Endodermal cell (in vitro differentiated cells): ENCODE data around the gene PNPLA6. TPM values are rescaled to one million over a fixed set of nuclear protein-coding genes. Genes with fewer than 3 reads are reported as not detected.

Experiments
- DNase-seq: peaks from one replicate; pipeline ENCODE4 v3.0.0-alpha.2; 2017
- H3K27ac ChIP-seq: 2 replicates; pipeline ENCODE4 v1.5.1; 2013; ENCODE audit warnings: mild to moderate bottlenecking, low read depth, low read length, moderate library complexity
- H3K27me3 ChIP-seq: 2 replicates; pipeline ENCODE4 v1.6.1; 2013; ENCODE audit warnings: mild to moderate bottlenecking, low read length, moderate library complexity; ENCODE audit not compliant: insufficient read depth, control insufficient read depth, poor library complexity, severe bottlenecking
- H3K36me3 ChIP-seq: 2 replicates; pipeline ENCODE4 v1.7.0; 2013; ENCODE audit warnings: mild to moderate bottlenecking, low read length, moderate library complexity; ENCODE audit not compliant: control insufficient read depth, insufficient read depth
- H3K4me1 ChIP-seq: one replicate; pipeline ENCODE4 v1.7.0; 2013; ENCODE audit warnings: low read length; ENCODE audit not compliant: control insufficient read depth, insufficient read depth
- H3K4me3 ChIP-seq: 2 replicates; pipeline ENCODE4 v1.5.1; 2013; ENCODE audit warnings: mild to moderate bottlenecking, low read length, moderate library complexity
- H3K9ac ChIP-seq: 2 replicates; pipeline ENCODE4 v1.6.1; 2013; ENCODE audit warnings: mild to moderate bottlenecking, low read length, moderate library complexity; ENCODE audit not compliant: poor library complexity, severe bottlenecking; ENCODE audit errors: extremely low read depth
- H3K9me3 ChIP-seq: 2 replicates; pipeline ENCODE4 v1.6.1; 2013; ENCODE audit warnings: mild to moderate bottlenecking, low read length, moderate library complexity; ENCODE audit not compliant: control insufficient read depth
- H3K27ac Mint-ChIP-seq: 2 replicates; pipeline ENCODE4 v1.8.0; 2020; ENCODE audit warnings: mixed read lengths
- H3K27me3 Mint-ChIP-seq: 2 replicates; pipeline ENCODE4 v1.8.0; 2021; ENCODE audit warnings: mild to moderate bottlenecking, mixed read lengths; ENCODE audit not compliant: insufficient read depth
- H3K36me3 Mint-ChIP-seq: 2 replicates; pipeline ENCODE4 v1.8.0; 2020; ENCODE audit warnings: low read depth, mixed read lengths
- H3K4me1 Mint-ChIP-seq: 2 replicates; pipeline ENCODE4 v1.8.0; 2020; ENCODE audit warnings: mixed read lengths
- H3K4me3 Mint-ChIP-seq: 2 replicates; pipeline ENCODE4 v1.8.0; 2020; ENCODE audit warnings: mild to moderate bottlenecking, moderate library complexity, mixed read lengths
- H3K9me3 Mint-ChIP-seq: 2 replicates; pipeline ENCODE4 v1.8.0; 2020; ENCODE audit warnings: mild to moderate bottlenecking, mixed read lengths
- WGBS, 2 experiments: methylation state at CpG; one replicate each; pipeline versions ENCODE4 v1.1.5 to v1.1.7; 2013; ENCODE audit warnings: missing lambda C conversion rate in 2 of 2, mixed read lengths in 1 of 2; ENCODE audit not compliant: insufficient coverage in 1 of 2, insufficient read length in 1 of 2; 5-methylcytosine and 5-hydroxymethylcytosine counted together
- total RNA-seq, 2 donors: library from RNA; stranded (reverse); fragmentation: NEBNext Ultra II Directional in 1 of 2; extraction: Animal tissue kit (Norgen Biotek cat#: 25700) in 1 of 2; gene quantifications; 2 replicates in 1 of 2; 3 replicates in 1 of 2; pipeline ENCODE4 v1.2.1, GENCODE V29; 2021
- TF ChIP-seq, protein P1 (sequence below): fragments of 200-600 bp; sonication (generic); conservative IDR thresholded peaks from 2 replicates; pipeline ENCODE4 v1.5.0; 2021; ENCODE audit warnings: antibody characterized with exemption, mild to moderate bottlenecking

PNPLA6 gene
- total RNA-seq, 2 donors from 2014 or later = 86.1 to 124 TPM

DNA sequence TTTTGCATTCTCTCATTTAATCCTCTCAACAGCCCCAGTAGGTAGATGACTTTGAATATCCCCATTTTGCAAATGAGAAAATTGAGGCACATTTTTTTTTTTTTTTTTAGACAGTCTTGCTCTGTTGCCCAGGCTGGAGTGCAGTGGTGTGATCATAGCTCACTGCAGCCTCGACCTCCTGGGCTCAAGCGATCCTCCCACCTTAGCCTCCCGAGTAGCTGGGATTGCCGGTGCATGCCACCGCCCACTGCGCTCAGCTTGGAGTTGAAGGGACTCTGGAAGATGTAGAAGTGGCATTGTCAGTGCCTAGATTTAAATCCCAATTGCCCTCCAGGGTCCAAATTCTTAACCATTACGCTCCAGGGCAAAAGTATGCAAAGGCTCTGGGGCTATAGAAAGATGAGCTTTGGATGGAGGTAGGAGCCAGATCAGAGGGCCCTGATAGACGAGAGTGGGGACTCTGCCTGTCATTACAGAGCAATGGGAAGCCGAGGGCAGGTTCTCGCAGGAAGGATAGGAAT, 13.9 kb upstream of the PNPLA6 start:
- WGBS, 2 experiments = 55 to 59% methylated on average over 9 to 10 of the region's 10 CpGs
- peak overlapping the region; percentile 14 for H3K27ac Mint-ChIP-seq
- TF ChIP-seq, protein P1, sequence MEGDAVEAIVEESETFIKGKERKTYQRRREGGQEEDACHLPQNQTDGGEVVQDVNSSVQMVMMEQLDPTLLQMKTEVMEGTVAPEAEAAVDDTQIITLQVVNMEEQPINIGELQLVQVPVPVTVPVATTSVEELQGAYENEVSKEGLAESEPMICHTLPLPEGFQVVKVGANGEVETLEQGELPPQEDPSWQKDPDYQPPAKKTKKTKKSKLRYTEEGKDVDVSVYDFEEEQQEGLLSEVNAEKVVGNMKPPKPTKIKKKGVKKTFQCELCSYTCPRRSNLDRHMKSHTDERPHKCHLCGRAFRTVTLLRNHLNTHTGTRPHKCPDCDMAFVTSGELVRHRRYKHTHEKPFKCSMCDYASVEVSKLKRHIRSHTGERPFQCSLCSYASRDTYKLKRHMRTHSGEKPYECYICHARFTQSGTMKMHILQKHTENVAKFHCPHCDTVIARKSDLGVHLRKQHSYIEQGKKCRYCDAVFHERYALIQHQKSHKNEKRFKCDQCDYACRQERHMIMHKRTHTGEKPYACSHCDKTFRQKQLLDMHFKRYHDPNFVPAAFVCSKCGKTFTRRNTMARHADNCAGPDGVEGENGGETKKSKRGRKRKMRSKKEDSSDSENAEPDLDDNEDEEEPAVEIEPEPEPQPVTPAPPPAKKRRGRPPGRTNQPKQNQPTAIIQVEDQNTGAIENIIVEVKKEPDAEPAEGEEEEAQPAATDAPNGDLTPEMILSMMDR = no peak

DNA sequence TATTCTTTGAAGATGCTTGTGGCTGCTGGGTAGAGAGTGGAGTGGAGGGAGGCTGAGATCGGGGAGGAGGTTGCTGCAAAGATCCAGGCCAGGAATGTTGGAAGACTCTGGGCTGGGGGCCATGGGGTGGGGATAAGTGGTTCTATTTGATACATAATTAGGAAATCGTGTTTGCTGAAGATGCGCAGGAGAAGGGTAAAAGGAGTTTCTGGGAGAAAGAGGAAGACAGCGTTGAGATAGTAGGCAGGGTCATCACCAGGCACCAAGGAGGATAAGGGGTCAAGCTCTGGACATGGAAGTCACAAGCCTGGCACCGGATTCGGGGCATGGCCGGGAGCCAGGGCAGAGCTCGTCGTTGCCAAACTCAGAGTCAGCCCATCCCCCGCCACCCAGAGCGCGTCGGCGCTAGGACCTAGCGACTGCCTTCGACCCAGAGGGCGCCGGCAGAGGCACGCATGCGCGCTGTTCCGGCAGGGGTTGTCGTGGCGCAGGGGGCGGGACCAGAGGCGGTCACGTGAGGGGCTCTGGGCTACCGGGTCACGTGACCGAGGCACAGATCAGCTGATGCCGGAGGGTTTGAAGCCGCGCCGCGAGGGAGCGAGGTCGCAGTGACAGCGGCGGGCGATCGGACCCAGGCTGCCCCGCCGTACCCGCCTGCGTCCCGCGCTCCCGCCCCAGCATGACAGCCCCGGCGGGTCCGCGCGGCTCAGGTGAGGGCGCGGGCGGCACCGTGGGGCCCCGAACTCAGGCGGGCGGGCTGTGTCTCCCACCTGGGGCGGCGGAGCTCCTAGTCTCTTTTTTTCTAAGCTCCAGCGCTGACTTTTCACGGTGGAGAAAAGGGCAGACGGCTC, 13.2 kb upstream of the PNPLA6 start, which contains the start of gene MCOLN1:
Gene MCOLN1, plus strand, starts transcription at position 553 of the 851 bp plus-strand sequence. Its CDS starts 127 bp downstream, at position 680.
- WGBS, 2 experiments = 1 to 3% methylated on average over 37 to 65 of the region's 65 CpGs
- Mint-ChIP-seq H3K4me3 (peak within 1 kb of the TSS; percentile 68), H3K27ac (peak within 1 kb of the TSS; percentile 14), H3K4me1 (peaks cover 7% of the 10 kb centered on the region), H3K9me3 (no peaks in the 10 kb centered on the region), H3K36me3 (peaks cover 22% of the 10 kb centered on the region), H3K27me3 (no peaks in the 10 kb centered on the region)
- H3K36me3 ChIP-seq = peaks cover 4% of the 10 kb centered on the region
- H3K27ac ChIP-seq = no peak within 1 kb of the TSS
- peak; percentile 99 for DNase-seq
- H3K4me1 ChIP-seq = peaks cover 7% of the 10 kb centered on the region
- H3K9me3 ChIP-seq = no peaks in the 10 kb centered on the region
- H3K27me3 ChIP-seq = no peaks in the 10 kb centered on the region
- peak within 1 kb of the TSS; percentile 94 for H3K4me3 ChIP-seq
- TF ChIP-seq, protein P1 = no peak
- H3K9ac ChIP-seq = peak within 1 kb of the TSS; percentile 64

More for the DNA sequence above, 13.9 kb upstream of the PNPLA6 start:
- H3K4me3 ChIP-seq = peak overlapping the region; percentile 94
- Mint-ChIP-seq H3K4me1 (peaks cover 12% of the 10 kb centered on the region), H3K36me3 (peaks cover 20% of the 10 kb centered on the region), H3K4me3 (peak overlapping the region; percentile 68), H3K9me3 (no peaks in the 10 kb centered on the region), H3K27me3 (no peaks in the 10 kb centered on the region)
- DNase-seq = no peak
- H3K9ac ChIP-seq = peak overlapping the region; percentile 45
- H3K4me1 ChIP-seq = peaks cover 7% of the 10 kb centered on the region
- H3K36me3 ChIP-seq = peaks cover 4% of the 10 kb centered on the region
- H3K27ac ChIP-seq = no peak overlapping the region
- no peaks in the 10 kb centered on the region for H3K27me3 ChIP-seq
- no peaks in the 10 kb centered on the region for H3K9me3 ChIP-seq

DNA sequence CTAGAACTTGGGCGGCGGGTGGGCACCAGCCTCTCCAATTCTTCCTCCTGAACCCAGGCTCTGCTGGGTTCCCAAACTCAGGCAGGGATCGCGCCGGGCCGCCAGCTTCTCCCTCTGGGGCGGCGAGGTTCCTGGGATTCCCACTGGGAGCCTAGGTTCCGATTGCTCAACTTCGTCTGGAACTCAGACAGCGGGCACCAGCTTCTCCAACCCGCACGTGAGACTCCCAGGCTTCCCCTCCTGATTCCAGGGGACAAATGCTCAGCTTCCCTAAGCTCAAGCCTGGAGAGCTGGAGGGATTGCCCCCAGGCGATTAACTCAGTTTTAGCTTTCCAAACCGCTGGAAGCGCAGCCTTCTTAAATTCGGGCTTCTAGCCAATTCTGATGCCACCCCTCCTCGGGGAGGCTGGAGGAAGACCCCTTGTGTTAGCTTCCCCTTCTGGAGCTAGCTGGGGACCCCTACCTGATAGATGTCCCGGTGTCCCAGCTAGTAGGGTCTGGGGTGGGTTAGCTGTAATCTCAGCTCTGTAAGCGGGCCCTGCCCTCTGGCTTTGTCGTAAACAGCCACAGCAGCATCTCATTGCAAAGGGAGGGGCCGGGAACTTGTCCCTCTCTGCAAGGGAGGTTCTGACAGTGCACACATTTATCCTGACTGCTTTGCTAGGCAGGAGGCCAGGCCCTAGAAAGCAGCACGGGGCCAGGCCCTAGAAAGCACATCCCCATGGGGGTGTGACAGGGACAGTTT, 12.4 kb upstream of the PNPLA6 start:
- no peaks in the 10 kb centered on the region for H3K9me3 Mint-ChIP-seq
- Histone ChIP-seq H3K27me3 (no peaks in the 10 kb centered on the region), H3K9me3 (no peaks in the 10 kb centered on the region), H3K4me3 (peak overlapping the region; percentile 94), H3K4me1 (peaks cover 7% of the 10 kb centered on the region), H3K9ac (peak overlapping the region; percentile 64), H3K27ac (no peak overlapping the region), H3K36me3 (peaks cover 4% of the 10 kb centered on the region)
- H3K4me1 Mint-ChIP-seq = peaks cover 5% of the 10 kb centered on the region
- WGBS, 2 experiments = 17 to 18% methylated on average over 20 to 23 of the region's 23 CpGs
- DNase-seq = no peak
- H3K27me3 Mint-ChIP-seq = no peaks in the 10 kb centered on the region
- TF ChIP-seq, protein P1 = no peak
- H3K27ac Mint-ChIP-seq = no peak overlapping the region
- H3K4me3 Mint-ChIP-seq = peak overlapping the region; percentile 68
- H3K36me3 Mint-ChIP-seq = peaks cover 19% of the 10 kb centered on the region
